ENCODE results near the gene ROBO1. TPM values are rescaled to one million over a fixed set of nuclear protein-coding genes. Genes with fewer than 3 reads are reported as not detected.

The ROBO1 gene
- total RNA-seq, 1 donor from 2014 or later: 43.7 TPM

GRCh38 chr3:79767194-79767904 is 449 bp downstream of the ROBO1 start:
- Mint-ChIP-seq H3K4me1 (ENCODE audit: low read depth) (peaks cover 5% of the 10 kb centered on the region), H3K27me3 (ENCODE audit: low read depth) (peaks cover 18% of the 10 kb centered on the region), H3K9me3 (ENCODE audit: low read depth) (no peaks in the 10 kb centered on the region), H3K27ac (ENCODE audit: unreplicated experiment) (no peak overlapping the region), H3K4me3 (ENCODE audit: unreplicated experiment) (no peak overlapping the region), H3K36me3 (ENCODE audit: low read depth) (no peaks in the 10 kb centered on the region)
- peak; percentile 69 for TF ChIP-seq CTCF (IDR thresholded peaks at IDR 0.05)
- DNase-seq (ENCODE audit: low spot score): no peak

DNA sequence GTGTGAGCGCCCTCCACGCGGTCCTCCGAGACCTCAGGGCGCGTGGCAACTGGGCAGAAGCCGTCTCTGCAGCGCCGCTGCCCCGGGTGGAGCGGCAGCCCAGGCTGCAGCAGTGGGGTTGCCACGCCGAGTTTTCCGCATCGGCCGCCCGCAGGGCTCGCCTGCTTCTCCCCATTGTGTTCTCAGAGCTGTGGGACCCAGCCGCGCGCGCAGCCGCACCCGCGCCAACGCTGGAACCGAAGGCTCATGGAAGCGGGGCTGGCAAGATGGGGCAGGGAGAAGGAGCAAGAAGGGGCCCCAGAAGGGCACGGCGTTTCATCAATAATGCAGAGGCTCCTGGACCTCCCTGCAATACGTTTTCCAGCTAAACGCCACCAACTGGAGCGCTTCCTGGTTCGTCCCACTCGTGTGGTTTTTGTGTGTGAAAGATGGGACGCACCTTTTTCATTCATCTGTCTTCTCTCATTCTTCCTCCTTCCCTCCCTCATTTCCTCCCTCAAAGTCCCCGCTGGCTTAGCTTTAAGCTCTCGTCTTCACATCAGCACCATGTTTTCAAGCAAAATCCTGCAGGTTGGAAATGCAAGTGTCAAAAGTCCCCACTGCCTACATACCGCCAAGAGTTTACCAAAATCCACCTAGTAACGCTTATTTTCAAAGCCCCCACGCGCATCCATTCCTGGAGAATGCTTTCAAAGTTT is 1.2 kb downstream of the ROBO1 start:
- H3K4me1 Mint-ChIP-seq (ENCODE audit: low read depth): peaks cover 5% of the 10 kb centered on the region
- no peak overlapping the region for H3K4me3 Mint-ChIP-seq (ENCODE audit: unreplicated experiment)
- no peak for DNase-seq (ENCODE audit: low spot score)
- peaks cover 18% of the 10 kb centered on the region for H3K27me3 Mint-ChIP-seq (ENCODE audit: low read depth)
- H3K9me3 Mint-ChIP-seq (ENCODE audit: low read depth): no peaks in the 10 kb centered on the region
- no peak overlapping the region for H3K27ac Mint-ChIP-seq (ENCODE audit: unreplicated experiment)
- TF ChIP-seq CTCF (IDR thresholded peaks at IDR 0.05): no peak
- no peaks in the 10 kb centered on the region for H3K36me3 Mint-ChIP-seq (ENCODE audit: low read depth)

DNA sequence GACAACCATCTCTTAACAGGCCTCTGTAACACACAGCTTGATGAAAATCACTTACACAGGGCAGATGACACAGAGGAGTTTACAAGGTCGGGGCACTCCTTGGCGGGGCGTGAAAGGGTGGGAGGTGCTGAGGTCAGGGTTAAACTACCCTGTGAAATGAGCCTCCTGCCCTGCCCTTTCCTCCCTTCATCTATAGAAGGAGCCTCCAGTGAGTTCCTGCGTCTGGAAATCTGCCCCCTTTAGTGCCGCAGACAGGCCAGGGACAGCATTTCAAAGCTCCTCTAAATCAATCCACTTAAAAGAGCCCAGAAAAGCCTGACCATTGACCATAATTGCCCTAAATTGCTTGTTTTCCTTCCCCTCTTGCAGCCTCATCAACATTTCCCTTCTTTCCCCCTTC is 1.9 kb downstream of the ROBO1 start:
- DNase-seq (ENCODE audit: low spot score): no peak
- TF ChIP-seq CTCF (IDR thresholded peaks at IDR 0.05): no peak
- H3K36me3 Mint-ChIP-seq (ENCODE audit: low read depth): no peaks in the 10 kb centered on the region
- no peaks in the 10 kb centered on the region for H3K9me3 Mint-ChIP-seq (ENCODE audit: low read depth)
- H3K4me1 Mint-ChIP-seq (ENCODE audit: low read depth): peaks cover 5% of the 10 kb centered on the region
- H3K27me3 Mint-ChIP-seq (ENCODE audit: low read depth): peaks cover 18% of the 10 kb centered on the region
- H3K4me3 Mint-ChIP-seq (ENCODE audit: unreplicated experiment): no peak overlapping the region
- H3K27ac Mint-ChIP-seq (ENCODE audit: unreplicated experiment): no peak overlapping the region

DNA sequence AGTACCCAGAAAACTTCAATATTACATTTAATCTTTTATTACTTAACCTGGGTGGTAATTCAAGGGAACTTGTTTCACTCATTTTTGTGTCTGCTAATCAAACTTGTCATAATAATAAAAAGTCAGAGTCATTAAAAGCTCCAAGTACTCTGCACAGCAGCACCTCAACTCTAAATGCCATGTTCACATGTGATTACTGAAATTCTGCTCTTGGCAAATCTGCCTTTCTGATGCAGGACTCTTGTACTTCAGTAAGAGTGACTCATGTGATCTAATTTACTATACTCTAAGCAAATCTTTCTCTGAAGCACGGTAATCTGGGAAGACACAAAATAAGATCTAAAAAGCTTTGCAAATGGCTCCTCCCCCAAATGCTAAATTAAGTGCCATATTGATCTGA is 6.4 kb downstream of the ROBO1 start:
- Mint-ChIP-seq H3K27me3 (ENCODE audit: low read depth) (peaks cover 14% of the 10 kb centered on the region), H3K4me3 (ENCODE audit: unreplicated experiment) (no peak overlapping the region), H3K27ac (ENCODE audit: unreplicated experiment) (no peak overlapping the region), H3K9me3 (ENCODE audit: low read depth) (no peaks in the 10 kb centered on the region), H3K4me1 (ENCODE audit: low read depth) (peaks cover 5% of the 10 kb centered on the region), H3K36me3 (ENCODE audit: low read depth) (no peaks in the 10 kb centered on the region)
- DNase-seq (ENCODE audit: low spot score): no peak
- TF ChIP-seq CTCF (IDR thresholded peaks at IDR 0.05): no peak

- TF ChIP-seq CTCF (IDR thresholded peaks at IDR 0.05): no peak
- Mint-ChIP-seq H3K27ac (ENCODE audit: unreplicated experiment) (no peak overlapping the region), H3K9me3 (ENCODE audit: low read depth) (peaks cover 8% of the 10 kb centered on the region), H3K27me3 (ENCODE audit: low read depth) (no peaks in the 10 kb centered on the region), H3K4me3 (ENCODE audit: unreplicated experiment) (no peak overlapping the region), H3K4me1 (ENCODE audit: low read depth) (no peaks in the 10 kb centered on the region), H3K36me3 (ENCODE audit: low read depth) (peaks cover 4% of the 10 kb centered on the region)
- no peak for DNase-seq (ENCODE audit: low spot score)
These were observed 16.1 kb downstream of the ROBO1 start for GRCh38 chr3:79751703-79752102.
